ENCODE measurements around the gene INPP5D.

The INPP5D gene

GRCh38 chr2:233164128-233164635 is 104.0 kb downstream of the INPP5D start:
- Histone ChIP-seq H2AFZ (ENCODE audit: low read depth, low read length) (no peak overlapping the region), H3K9ac (ENCODE audit: low read depth, low read length) (no peak overlapping the region), H3K36me3 (ENCODE audit: insufficient read depth, low read length) (peaks cover 68% of the 10 kb centered on the region), H3K27me3 (ENCODE audit: insufficient read depth, low read length, poor library complexity) (no peaks in the 10 kb centered on the region), H3K27ac (ENCODE audit: low read length) (no peak overlapping the region), H3K79me2 (ENCODE audit: insufficient read depth, low read length) (no peaks in the 10 kb centered on the region), H4K20me1 (ENCODE audit: insufficient read depth, low read length) (no peaks in the 10 kb centered on the region), H3K4me1 (ENCODE audit: insufficient read depth, low read length) (no peaks in the 10 kb centered on the region), H3K4me2 (ENCODE audit: insufficient read depth, low read length) (no peak overlapping the region), H3K9me3 (ENCODE audit: insufficient read depth, low read length, severe bottlenecking) (no peaks in the 10 kb centered on the region), H3K4me3 (ENCODE audit: low read depth in 1 of 2, low read length in 2 of 2) (no peak overlapping the region)
- no peak for TF ChIP-seq CTCF (IDR thresholded peaks at IDR 0.05; ENCODE audit: borderline replicate concordance, extremely low read depth, low read length, poor library complexity, severe bottlenecking)
- no peak for TF ChIP-seq EZH2 (IDR thresholded peaks at IDR 0.05; ENCODE audit: borderline replicate concordance, low read depth, low read length, severe bottlenecking)
- DNase-seq, result no peak
- ATAC-seq (ENCODE audit: insufficient read depth, low read depth), result no peak

- no peak overlapping the region for H2AFZ ChIP-seq (ENCODE audit: low read depth, low read length)
- TF ChIP-seq EZH2 (IDR thresholded peaks at IDR 0.05; ENCODE audit: borderline replicate concordance, low read depth, low read length, severe bottlenecking) (no peak), CTCF (IDR thresholded peaks at IDR 0.05; ENCODE audit: borderline replicate concordance, extremely low read depth, low read length, poor library complexity, severe bottlenecking) (no peak)
- no peaks in the 10 kb centered on the region for H3K4me1 ChIP-seq (ENCODE audit: insufficient read depth, low read length)
- H3K9ac ChIP-seq (ENCODE audit: low read depth, low read length), result no peak overlapping the region
- no peak for DNase-seq
- ATAC-seq (ENCODE audit: insufficient read depth, low read depth), result no peak
- H3K36me3 ChIP-seq (ENCODE audit: insufficient read depth, low read length), result peaks cover 70% of the 10 kb centered on the region
- no peak overlapping the region for H3K4me3 ChIP-seq (ENCODE audit: low read depth in 1 of 2, low read length in 2 of 2)
- no peak overlapping the region for H3K27ac ChIP-seq (ENCODE audit: low read length)
- H3K4me2 ChIP-seq (ENCODE audit: insufficient read depth, low read length), result no peak overlapping the region
- H3K27me3 ChIP-seq (ENCODE audit: insufficient read depth, low read length, poor library complexity), result no peaks in the 10 kb centered on the region
- no peaks in the 10 kb centered on the region for H3K79me2 ChIP-seq (ENCODE audit: insufficient read depth, low read length)
- H3K9me3 ChIP-seq (ENCODE audit: insufficient read depth, low read length, severe bottlenecking), result no peaks in the 10 kb centered on the region
- H4K20me1 ChIP-seq (ENCODE audit: insufficient read depth, low read length), result no peaks in the 10 kb centered on the region
Measured at GRCh38 chr2:233164967-233165366, 104.8 kb downstream of the INPP5D start.

- no peak for DNase-seq
- Histone ChIP-seq H2AFZ (ENCODE audit: low read depth, low read length) (no peak overlapping the region), H3K36me3 (ENCODE audit: insufficient read depth, low read length) (peaks cover 73% of the 10 kb centered on the region), H3K4me3 (ENCODE audit: low read depth in 1 of 2, low read length in 2 of 2) (no peak overlapping the region), H3K4me1 (ENCODE audit: insufficient read depth, low read length) (no peaks in the 10 kb centered on the region), H3K27me3 (ENCODE audit: insufficient read depth, low read length, poor library complexity) (no peaks in the 10 kb centered on the region), H3K9me3 (ENCODE audit: insufficient read depth, low read length, severe bottlenecking) (no peaks in the 10 kb centered on the region), H4K20me1 (ENCODE audit: insufficient read depth, low read length) (no peaks in the 10 kb centered on the region), H3K27ac (ENCODE audit: low read length) (no peak overlapping the region), H3K4me2 (ENCODE audit: insufficient read depth, low read length) (no peak overlapping the region), H3K9ac (ENCODE audit: low read depth, low read length) (no peak overlapping the region), H3K79me2 (ENCODE audit: insufficient read depth, low read length) (no peaks in the 10 kb centered on the region)
- TF ChIP-seq EZH2 (IDR thresholded peaks at IDR 0.05; ENCODE audit: borderline replicate concordance, low read depth, low read length, severe bottlenecking) (no peak), CTCF (IDR thresholded peaks at IDR 0.05; ENCODE audit: borderline replicate concordance, extremely low read depth, low read length, poor library complexity, severe bottlenecking) (no peak)
- ATAC-seq (ENCODE audit: insufficient read depth, low read depth), result no peak
Measured at GRCh38 chr2:233165543-233165894, 105.4 kb downstream of the INPP5D start.
